Melanocyte of skin (primary cell): ENCODE measurements around the gene ODF4. TPM values are rescaled to one million over a fixed set of nuclear protein-coding genes. Genes with fewer than 3 reads are reported as not detected.

Source experiments
- small RNA-seq, 2 donors: library from RNA; depleted of rRNA; stranded (forward); fragments of <200 nt; gene quantifications; one replicate each; pipeline ENCODE3, GENCODE V24; 2012
- total RNA-seq, 2 donors: library from RNA; depleted of rRNA; stranded (reverse); fragments of >200 nt; gene quantifications; 2 replicates each; pipeline ENCODE4 v1.2.3, GENCODE V29; 2012

The ODF4 gene
- total RNA-seq = not detected

GRCh38 chr17:8339540-8339939 lies at the start of gene ODF4:
Gene ODF4, plus strand, starts transcription at chr17:8339840. Its CDS starts 212 bp downstream, at chr17:8340052.

GRCh38 chr17:8376271-8377067 lies 36.8 kb downstream of the ODF4 start, which contains the start of gene KRABD2:
Gene KRABD2, minus strand, starts transcription at chr17:8376704.

GRCh38 chr17:8383143-8383822 lies 43.6 kb downstream of the ODF4 start, which contains the start of gene RPL26:
Gene RPL26, minus strand, starts transcription at chr17:8383193. Its CDS starts 883 bp downstream, at chr17:8382310.

Small RNA genes lying within 50 kb of the gene (small RNA-seq; reads per million reads assigned to genes)
- gene RF00265 = 0 reads per million in 2 donors

Other genes with a start within 250 kb of the ODF4 start
- not detected for gene ALOXE3, start 221.3 kb upstream of the ODF4 start, total RNA-seq
- under 1 TPM in 1 of 2 donors, not detected in 1; 0.67 TPM for gene HES7, start 215.7 kb upstream of the ODF4 start, total RNA-seq
- 10 to 100 TPM; 22.0 to 25.5 TPM for gene PER1, start 187.4 kb upstream of the ODF4 start, total RNA-seq
- 1 to 10 TPM; 5.5 to 6.3 TPM for gene VAMP2, start 176.9 kb upstream of the ODF4 start, total RNA-seq
- 10 to 100 TPM; 24.1 to 32.0 TPM for gene TMEM107, start 163.5 kb upstream of the ODF4 start, total RNA-seq
- 1 to 10 TPM; 6.3 to 8.9 TPM for gene BORCS6, start 149.7 kb upstream of the ODF4 start, total RNA-seq
- 10 to 100 TPM; 23.7 to 88.6 TPM for gene AURKB, start 129.3 kb upstream of the ODF4 start, total RNA-seq
- 1 to 10 TPM; 5.0 to 5.5 TPM for gene CTC1, start 91.8 kb upstream of the ODF4 start, total RNA-seq
- 10 to 100 TPM; 44.7 to 78.3 TPM for gene PFAS, start 90.6 kb upstream of the ODF4 start, total RNA-seq
- 10 to 100 TPM in 1 of 2 donors, 1 to 10 TPM in 1; 8.3 to 14.0 TPM for gene RANGRF, start 51.2 kb upstream of the ODF4 start, total RNA-seq
- 1 to 10 TPM in 1 of 2 donors, under 1 TPM in 1; 0.67 to 1.4 TPM for gene SLC25A35, start 44.4 kb upstream of the ODF4 start, total RNA-seq
- not detected for gene ARHGEF15, start 29.6 kb upstream of the ODF4 start, total RNA-seq
- gene RPL26, start 43.4 kb downstream of the ODF4 start, total RNA-seq = 1,000 to 10,000 TPM; 1,114 to 1,797 TPM
- gene RNF222, start 58.0 kb downstream of the ODF4 start, total RNA-seq = not detected
- gene NDEL1, start 96.0 kb downstream of the ODF4 start, total RNA-seq = 10 to 100 TPM; 35.1 to 36.6 TPM